ENCODE measurements around the gene OPCML. TPM values are rescaled to one million over a fixed set of nuclear protein-coding genes. Genes with fewer than 3 reads are reported as not detected.

OPCML gene
- total and polyA plus RNA-seq, 2 experiments from 2014 or later = 1.2 to 4.4 TPM

DNA sequence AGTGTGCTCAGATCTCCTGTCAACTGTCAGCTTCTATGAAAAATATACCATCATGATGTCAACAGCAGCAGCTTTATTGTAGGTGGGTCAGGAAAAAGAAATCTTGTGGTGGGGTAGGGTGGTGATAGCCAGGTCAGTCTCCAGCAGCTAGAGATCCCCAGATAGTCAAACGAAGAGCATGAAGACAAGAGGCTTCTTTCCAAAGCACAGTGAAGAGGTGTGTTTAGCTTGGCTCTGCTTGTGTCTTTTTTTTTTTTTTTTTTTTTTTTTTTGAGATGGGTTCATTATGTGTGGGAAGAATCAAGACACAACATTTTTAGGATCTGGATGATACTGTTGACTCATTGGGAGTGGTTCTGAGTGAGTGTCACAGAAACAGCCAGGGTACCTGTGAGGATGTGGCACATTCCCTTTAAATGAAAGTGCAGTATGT is 1086.4 kb downstream of the OPCML start (continued):
- TF ChIP-seq ZNF331 (CRISPR knock-in tag; IDR thresholded peaks at IDR 0.05; ENCODE audit: low read depth) (no peak), EZH2phosphoT487 (IDR thresholded peaks at IDR 0.05; ENCODE audit: unreplicated experiment) (no peak), STAT1 (IDR thresholded peaks at IDR 0.05; ENCODE audit: unreplicated experiment) (no peak), ZNF114 (CRISPR knock-in tag; IDR thresholded peaks at IDR 0.05) (no peak), NANOG (IDR thresholded peaks at IDR 0.05; ENCODE audit: borderline replicate concordance) (no peak), CREB1 (CRISPR knock-in tag; IDR thresholded peaks at IDR 0.05; ENCODE audit: low read depth) (no peak), EZH2 (IDR thresholded peaks at IDR 0.05; ENCODE audit: low read depth, unreplicated experiment) (no peak)
- TF ChIP-seq, protein P1, sequence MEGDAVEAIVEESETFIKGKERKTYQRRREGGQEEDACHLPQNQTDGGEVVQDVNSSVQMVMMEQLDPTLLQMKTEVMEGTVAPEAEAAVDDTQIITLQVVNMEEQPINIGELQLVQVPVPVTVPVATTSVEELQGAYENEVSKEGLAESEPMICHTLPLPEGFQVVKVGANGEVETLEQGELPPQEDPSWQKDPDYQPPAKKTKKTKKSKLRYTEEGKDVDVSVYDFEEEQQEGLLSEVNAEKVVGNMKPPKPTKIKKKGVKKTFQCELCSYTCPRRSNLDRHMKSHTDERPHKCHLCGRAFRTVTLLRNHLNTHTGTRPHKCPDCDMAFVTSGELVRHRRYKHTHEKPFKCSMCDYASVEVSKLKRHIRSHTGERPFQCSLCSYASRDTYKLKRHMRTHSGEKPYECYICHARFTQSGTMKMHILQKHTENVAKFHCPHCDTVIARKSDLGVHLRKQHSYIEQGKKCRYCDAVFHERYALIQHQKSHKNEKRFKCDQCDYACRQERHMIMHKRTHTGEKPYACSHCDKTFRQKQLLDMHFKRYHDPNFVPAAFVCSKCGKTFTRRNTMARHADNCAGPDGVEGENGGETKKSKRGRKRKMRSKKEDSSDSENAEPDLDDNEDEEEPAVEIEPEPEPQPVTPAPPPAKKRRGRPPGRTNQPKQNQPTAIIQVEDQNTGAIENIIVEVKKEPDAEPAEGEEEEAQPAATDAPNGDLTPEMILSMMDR (conservative IDR thresholded peaks at IDR 0.05; ENCODE audit: low read depth in 2 of 2) = no peak

DNA sequence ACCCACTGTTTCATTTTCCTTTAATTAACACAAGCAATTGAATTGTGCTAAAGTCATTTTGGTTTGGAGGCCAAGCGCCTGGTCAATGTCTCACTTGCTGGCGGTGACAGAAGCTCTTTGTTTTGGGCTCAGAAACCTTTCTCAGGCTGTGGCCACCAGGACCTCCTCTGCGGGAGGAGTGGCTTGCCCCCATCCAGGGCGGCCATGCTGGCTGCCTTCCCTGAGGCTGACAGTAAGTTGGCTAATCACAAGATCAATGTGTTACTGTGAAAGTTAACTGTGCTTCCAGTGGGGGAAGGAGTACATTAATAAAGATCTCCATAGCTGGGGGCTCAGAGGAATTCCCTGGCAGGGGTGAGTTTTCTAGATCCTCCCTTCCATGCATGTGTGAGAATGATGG is 1087.4 kb downstream of the OPCML start:
- Histone ChIP-seq H3K27ac (ENCODE audit: low read depth) (no peak overlapping the region), H2AFZ (no peak overlapping the region), H3K9me2 (ENCODE audit: insufficient read depth) (peaks cover 8% of the 10 kb centered on the region), H3K4me1 (ENCODE audit: insufficient read depth) (peaks cover 8% of the 10 kb centered on the region), H3K79me2 (replicated peaks; ENCODE audit: insufficient read depth) (no peaks in the 10 kb centered on the region), H3K27me3 (ENCODE audit: insufficient read depth) (no peaks in the 10 kb centered on the region), H3K36me3 (ENCODE audit: insufficient read depth) (no peaks in the 10 kb centered on the region), H3K4me2 (no peak overlapping the region), H3F3A (replicated peaks; ENCODE audit: low read depth) (no peaks in the 10 kb centered on the region), H4K20me1 (replicated peaks; ENCODE audit: insufficient read depth) (no peaks in the 10 kb centered on the region), H3K4me3 (no peak overlapping the region)
- DNase-seq (ENCODE audit: low spot score) (no peak), ATAC-seq (no peak)
- Mint-ChIP-seq H3K4me1 (no peaks in the 10 kb centered on the region), H3K27me3 (ENCODE audit: insufficient read depth, low read depth, poor library complexity) (peaks cover 4% of the 10 kb centered on the region), H3K4me3 (no peak overlapping the region), H3K9me3 (no peaks in the 10 kb centered on the region), H3K27ac (no peak overlapping the region), H3K36me3 (ENCODE audit: low read depth) (no peaks in the 10 kb centered on the region)
- TF ChIP-seq, protein P2, sequence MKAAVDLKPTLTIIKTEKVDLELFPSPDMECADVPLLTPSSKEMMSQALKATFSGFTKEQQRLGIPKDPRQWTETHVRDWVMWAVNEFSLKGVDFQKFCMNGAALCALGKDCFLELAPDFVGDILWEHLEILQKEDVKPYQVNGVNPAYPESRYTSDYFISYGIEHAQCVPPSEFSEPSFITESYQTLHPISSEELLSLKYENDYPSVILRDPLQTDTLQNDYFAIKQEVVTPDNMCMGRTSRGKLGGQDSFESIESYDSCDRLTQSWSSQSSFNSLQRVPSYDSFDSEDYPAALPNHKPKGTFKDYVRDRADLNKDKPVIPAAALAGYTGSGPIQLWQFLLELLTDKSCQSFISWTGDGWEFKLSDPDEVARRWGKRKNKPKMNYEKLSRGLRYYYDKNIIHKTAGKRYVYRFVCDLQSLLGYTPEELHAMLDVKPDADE (IDR thresholded peaks at IDR 0.05) = no peak
- TF ChIP-seq POLR2AphosphoS5 (IDR thresholded peaks at IDR 0.05; ENCODE audit: low read depth) = no peak
- TF ChIP-seq REST (IDR thresholded peaks at IDR 0.05; ENCODE audit: unreplicated experiment) = no peak
- no peak for TF ChIP-seq EZH2phosphoT487 (IDR thresholded peaks at IDR 0.05; ENCODE audit: unreplicated experiment)
- no peak for TF ChIP-seq STAT1 (IDR thresholded peaks at IDR 0.05; ENCODE audit: unreplicated experiment)
- TF ChIP-seq NANOG (IDR thresholded peaks at IDR 0.05; ENCODE audit: borderline replicate concordance) = no peak
- no peak for TF ChIP-seq JUNB (IDR thresholded peaks at IDR 0.05; ENCODE audit: unreplicated experiment)
- no peak for TF ChIP-seq ZNF114 (CRISPR knock-in tag; IDR thresholded peaks at IDR 0.05)
- TF ChIP-seq ZNF331 (CRISPR knock-in tag; IDR thresholded peaks at IDR 0.05; ENCODE audit: low read depth) = no peak
- TF ChIP-seq ZNF462 (CRISPR knock-in tag; IDR thresholded peaks at IDR 0.05) = no peak
- no peak for TF ChIP-seq CREB1 (CRISPR knock-in tag; IDR thresholded peaks at IDR 0.05; ENCODE audit: low read depth)

Measured in GM23338 (cell line).